Breast epithelium (tissue), 3 donors: Measurements from ENCODE around the gene ZDHHC4.

Experiments
- POLR2A ChIP-seq: fragments of 450-650 bp; IDR thresholded peaks from one replicate; pipeline ENCODE4 v1.6.1; 2016; ENCODE audit warnings: antibody characterized with exemption, mild to moderate bottlenecking, moderate library complexity
- TF ChIP-seq, protein P1 (sequence below), 3 donors: fragments of 450-650 bp; IDR thresholded peaks; one replicate each; pipeline ENCODE4 v1.5.1; 2016 to 2017; ENCODE audit warnings: antibody characterized with exemption in 3 of 3, mild to moderate bottlenecking in 3 of 3, moderate library complexity in 3 of 3

DNA sequence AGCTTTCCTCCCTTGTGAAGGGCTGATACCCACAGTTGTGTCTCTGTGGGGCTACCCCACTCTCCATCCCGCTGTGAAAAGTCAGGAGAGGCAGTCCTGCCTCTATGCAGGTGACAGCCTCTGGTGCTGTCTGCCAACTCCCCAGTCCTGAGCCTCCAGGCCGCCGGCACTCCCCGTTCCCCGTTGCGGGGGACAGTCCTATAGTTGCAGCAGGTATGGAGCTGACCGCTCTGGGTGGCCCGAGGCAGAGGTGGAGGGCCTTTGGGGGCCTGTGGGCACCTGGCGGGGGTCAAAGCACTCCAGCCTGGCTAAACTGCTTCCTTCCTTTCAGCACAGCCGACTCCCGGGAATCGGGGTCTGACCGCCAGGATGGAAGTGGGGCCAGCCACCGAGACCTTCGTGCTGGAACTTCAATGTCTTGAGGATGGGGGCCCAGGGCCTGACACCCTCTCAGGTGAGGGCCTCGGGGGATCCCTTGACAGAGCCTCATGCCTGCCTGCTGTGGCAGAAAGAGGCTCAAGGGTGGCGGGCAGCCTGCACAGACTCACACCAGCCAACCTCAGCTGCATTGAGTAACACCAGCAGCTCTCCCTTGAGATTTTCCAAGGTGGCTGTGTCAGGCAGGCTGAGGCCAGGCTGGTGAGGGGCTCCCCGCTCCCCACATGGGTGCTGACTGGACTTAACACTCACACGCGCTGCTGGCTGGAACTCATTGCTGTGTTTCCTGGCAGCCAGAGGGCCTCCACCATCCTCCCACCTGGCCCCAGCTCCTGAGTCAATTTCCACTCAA lies 39.8 kb downstream of the ZDHHC4 start:
- TF ChIP-seq, protein P1, sequence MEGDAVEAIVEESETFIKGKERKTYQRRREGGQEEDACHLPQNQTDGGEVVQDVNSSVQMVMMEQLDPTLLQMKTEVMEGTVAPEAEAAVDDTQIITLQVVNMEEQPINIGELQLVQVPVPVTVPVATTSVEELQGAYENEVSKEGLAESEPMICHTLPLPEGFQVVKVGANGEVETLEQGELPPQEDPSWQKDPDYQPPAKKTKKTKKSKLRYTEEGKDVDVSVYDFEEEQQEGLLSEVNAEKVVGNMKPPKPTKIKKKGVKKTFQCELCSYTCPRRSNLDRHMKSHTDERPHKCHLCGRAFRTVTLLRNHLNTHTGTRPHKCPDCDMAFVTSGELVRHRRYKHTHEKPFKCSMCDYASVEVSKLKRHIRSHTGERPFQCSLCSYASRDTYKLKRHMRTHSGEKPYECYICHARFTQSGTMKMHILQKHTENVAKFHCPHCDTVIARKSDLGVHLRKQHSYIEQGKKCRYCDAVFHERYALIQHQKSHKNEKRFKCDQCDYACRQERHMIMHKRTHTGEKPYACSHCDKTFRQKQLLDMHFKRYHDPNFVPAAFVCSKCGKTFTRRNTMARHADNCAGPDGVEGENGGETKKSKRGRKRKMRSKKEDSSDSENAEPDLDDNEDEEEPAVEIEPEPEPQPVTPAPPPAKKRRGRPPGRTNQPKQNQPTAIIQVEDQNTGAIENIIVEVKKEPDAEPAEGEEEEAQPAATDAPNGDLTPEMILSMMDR (IDR thresholded peaks at IDR 0.05): no peak
- TF ChIP-seq POLR2A: no peak
